Measurements from ENCODE around the gene ABAT.
"Not testable (repeated sequence)": the region's sequence is repeated elsewhere in the genome, so short reads cannot be mapped to it uniquely, and the experiment has no call there.

The ABAT gene

DNA sequence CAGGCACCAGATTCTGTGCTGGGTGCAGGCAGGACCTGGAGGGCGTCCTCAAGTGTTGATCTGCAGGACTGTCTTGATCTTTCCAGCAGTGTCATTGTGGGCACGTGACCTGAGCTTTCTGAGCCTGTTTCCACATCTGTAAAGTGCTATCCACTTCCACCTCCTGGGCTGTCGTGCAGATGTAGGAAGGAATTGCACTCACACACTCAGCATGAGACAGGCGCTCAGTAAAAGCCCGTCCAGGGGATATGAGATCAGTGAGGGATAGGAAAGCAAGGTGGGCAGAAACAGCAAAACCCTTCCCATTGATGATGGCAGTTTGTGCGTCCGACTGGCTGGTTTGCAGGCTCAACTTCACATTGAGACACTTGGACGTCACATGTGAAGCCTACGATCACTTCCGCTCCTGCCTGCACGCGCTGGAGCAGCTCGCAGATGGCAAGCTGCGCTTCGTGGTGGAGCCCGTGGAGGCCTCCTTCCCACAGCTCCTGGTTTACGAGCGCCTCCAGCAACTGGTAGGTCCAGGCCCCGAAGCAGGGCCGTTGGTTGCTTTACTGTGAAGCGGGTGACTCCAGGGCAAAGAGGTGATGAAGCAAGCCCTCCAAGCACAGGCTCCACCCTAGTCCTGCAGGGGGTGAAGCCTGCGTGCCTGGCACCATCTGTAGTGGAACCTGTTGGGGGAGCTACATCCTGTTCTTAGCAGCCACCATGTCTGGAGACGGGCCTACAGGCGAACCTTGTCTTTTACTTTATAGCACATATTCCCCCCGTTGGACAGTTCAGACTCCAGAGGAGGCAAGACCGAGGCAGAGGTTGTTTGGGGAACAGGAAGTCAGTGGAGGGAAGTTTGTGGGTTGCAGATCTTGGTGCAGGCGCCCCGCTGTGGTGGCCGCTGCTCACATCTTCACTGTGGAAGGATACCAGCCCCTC, 29.9 kb upstream of the ABAT start:
- H3K4me1 ChIP-seq (ENCODE audit: insufficient read depth, low read length) = no peaks in the 10 kb centered on the region
- peaks cover 31% of the 10 kb centered on the region for H3K36me3 ChIP-seq (ENCODE audit: insufficient read depth, low read length)
- no peaks in the 10 kb centered on the region for H3K9me3 ChIP-seq (ENCODE audit: control insufficient read depth, insufficient read depth, low read length)
- H3K9ac ChIP-seq (ENCODE audit: low read depth, low read length) = no peak overlapping the region

DNA sequence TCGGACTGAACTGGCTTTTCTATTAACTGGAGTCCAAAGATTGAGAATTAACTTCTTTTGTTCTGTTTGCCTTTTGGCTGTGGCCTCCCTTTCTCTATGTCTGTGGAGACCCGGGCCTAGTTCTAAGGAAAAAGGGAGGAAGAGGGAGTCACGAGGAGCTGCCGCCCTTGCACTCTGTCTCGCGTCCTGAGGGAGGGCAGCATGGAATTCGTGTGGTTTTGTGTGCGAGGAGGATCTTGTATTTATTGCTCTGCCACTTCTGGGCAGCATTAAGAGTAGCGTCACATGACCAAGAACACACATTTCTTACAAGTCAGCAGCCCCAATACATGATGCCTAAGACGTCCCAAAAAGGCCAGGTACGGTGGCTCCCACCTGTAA, 29.3 kb upstream of the ABAT start:
- Histone ChIP-seq H3K9ac (ENCODE audit: low read depth, low read length) (no peak overlapping the region), H3K4me1 (ENCODE audit: insufficient read depth, low read length) (no peaks in the 10 kb centered on the region), H3K36me3 (ENCODE audit: insufficient read depth, low read length) (peaks cover 31% of the 10 kb centered on the region), H3K9me3 (ENCODE audit: control insufficient read depth, insufficient read depth, low read length) (no peaks in the 10 kb centered on the region)

GRCh38 chr16:8645831-8646230, 28.6 kb upstream of the ABAT start:
- Histone ChIP-seq H3K9me3 (ENCODE audit: control insufficient read depth, insufficient read depth, low read length) (no peaks in the 10 kb centered on the region), H3K36me3 (ENCODE audit: insufficient read depth, low read length) (peaks cover 31% of the 10 kb centered on the region), H3K4me1 (ENCODE audit: insufficient read depth, low read length) (no peaks in the 10 kb centered on the region), H3K9ac (ENCODE audit: low read depth, low read length) (no peak overlapping the region)

- no peaks in the 10 kb centered on the region for H3K9me3 ChIP-seq (ENCODE audit: control insufficient read depth, insufficient read depth, low read length)
- peaks cover 31% of the 10 kb centered on the region for H3K36me3 ChIP-seq (ENCODE audit: insufficient read depth, low read length)
- no peak overlapping the region for H3K9ac ChIP-seq (ENCODE audit: low read depth, low read length)
Observed at GRCh38 chr16:8646326-8647053, 27.9 kb upstream of the ABAT start.

DNA sequence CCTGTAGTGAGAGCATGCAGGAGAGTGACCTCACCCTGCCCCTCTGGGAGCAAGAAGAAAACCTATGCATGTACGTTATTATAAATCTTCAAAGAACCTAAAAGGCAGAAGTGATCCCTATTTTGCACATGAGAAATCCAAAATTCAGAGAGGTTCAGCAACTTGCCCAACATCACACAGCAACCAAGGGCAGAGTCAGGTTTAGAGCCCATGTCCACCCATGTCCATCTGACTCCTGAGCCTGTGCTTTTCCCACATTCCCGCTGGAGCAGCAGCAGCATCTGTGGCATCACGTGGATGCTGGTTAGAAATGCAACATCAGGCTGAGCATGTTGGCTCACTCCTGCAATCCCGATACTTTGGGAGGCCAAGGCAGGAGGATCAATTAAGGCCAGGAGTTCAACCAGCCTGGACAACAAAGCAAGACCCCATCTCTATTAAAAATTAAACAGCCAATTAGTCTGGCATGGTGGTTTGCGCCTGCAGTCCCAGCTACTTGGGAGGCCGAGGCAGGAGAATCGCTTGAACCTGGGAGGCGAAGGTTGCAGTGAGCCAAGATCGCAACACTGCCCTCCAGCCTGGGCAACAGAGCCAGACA, 26.6 kb upstream of the ABAT start:
- peaks cover 27% of the 10 kb centered on the region for H3K36me3 ChIP-seq (ENCODE audit: insufficient read depth, low read length)
- no peaks in the 10 kb centered on the region for H3K4me1 ChIP-seq (ENCODE audit: insufficient read depth, low read length)
- H3K9ac ChIP-seq (ENCODE audit: low read depth, low read length) = no peak overlapping the region
- H3K9me3 ChIP-seq (ENCODE audit: control insufficient read depth, insufficient read depth, low read length) = no peaks in the 10 kb centered on the region

More at GRCh38 chr16:8646326-8647053, 27.9 kb upstream of the ABAT start:
- H3K4me1 ChIP-seq (ENCODE audit: insufficient read depth, low read length) = no peaks in the 10 kb centered on the region

DNA sequence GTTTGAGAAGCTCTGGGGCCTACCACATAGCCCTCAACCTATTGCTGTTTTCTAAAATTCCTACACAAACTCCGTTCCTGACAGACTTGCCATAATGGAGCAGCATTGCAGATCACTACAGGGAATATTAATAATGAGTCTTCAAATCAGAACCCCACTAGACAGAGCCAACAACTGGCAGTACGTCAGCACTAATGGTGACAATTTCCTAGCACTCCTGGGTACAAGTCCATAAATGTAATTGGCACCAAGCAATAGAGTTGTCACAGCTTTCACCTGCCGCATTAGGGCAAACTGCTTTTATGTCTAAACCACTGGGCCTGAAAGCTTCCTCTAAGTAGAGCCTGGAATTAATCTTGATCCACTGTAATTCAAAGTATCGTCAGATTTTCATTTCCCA, 25.5 kb upstream of the ABAT start:
- Histone ChIP-seq H3K9me3 (ENCODE audit: control insufficient read depth, insufficient read depth, low read length) (no peaks in the 10 kb centered on the region), H3K4me1 (ENCODE audit: insufficient read depth, low read length) (no peaks in the 10 kb centered on the region), H3K9ac (ENCODE audit: low read depth, low read length) (no peak overlapping the region), H3K36me3 (ENCODE audit: insufficient read depth, low read length) (peaks cover 21% of the 10 kb centered on the region)

DNA sequence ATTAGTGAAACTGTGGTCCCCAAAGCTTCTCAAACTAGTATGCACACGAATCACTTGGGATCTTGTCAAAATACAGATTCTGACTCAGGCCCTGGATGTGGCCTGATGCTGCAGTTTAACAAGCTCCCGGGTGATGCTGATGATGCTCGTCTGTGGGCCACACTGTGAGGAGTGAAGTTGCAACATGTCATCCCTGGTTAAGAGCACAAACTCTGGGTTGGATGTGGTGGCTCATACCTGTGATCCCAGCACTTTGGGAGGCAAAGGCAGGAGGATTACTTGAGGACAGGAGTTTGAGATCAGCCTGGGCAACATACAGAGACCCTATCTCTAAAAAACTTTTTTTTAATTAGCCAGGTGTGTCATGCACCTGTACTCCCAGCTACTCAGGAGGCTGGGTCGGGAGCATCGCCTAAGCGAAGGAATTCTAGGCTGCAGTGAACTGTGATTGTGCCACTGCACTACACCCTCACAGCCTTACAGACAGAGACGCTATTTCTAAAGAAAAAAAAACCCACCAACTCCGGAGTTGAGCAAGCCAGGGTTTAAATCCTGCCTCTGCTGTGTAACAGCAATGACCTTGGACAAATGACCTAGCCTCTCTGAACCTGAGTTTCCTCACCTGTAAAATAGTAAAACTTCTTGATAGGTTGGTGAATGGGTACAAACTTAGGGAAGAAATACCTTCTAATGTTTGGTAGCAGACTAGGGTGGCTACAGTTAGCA, 24.4 kb upstream of the ABAT start:
- Histone ChIP-seq H3K9ac (ENCODE audit: low read depth, low read length) (no peak overlapping the region), H3K36me3 (ENCODE audit: insufficient read depth, low read length) (peaks cover 11% of the 10 kb centered on the region), H3K9me3 (ENCODE audit: control insufficient read depth, insufficient read depth, low read length) (no peaks in the 10 kb centered on the region), H3K4me1 (ENCODE audit: insufficient read depth, low read length) (no peaks in the 10 kb centered on the region)

DNA sequence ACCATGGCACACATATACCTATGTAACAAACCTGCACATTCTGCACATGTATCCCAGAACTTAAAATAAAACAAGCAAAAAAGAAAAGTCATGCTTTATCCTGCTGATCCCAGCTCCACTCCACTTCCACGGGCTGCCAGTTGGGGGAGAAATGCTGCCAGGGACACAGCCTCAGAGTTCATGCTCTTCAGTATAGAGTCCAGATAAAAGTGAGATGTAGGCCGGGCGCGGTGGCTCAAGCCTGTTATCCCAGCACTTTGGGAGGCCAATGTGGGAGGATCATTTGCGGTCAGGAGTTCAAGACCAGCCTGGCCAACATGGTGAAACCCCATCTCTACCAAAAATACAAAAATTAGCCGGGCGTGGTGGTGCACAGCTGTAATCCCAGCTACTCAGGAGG, 22.5 kb upstream of the ABAT start:
- not testable (repeated sequence) for H3K4me1 ChIP-seq (ENCODE audit: insufficient read depth, low read length); H3K9ac ChIP-seq (ENCODE audit: low read depth, low read length); H3K36me3 ChIP-seq (ENCODE audit: insufficient read depth, low read length); H3K9me3 ChIP-seq (ENCODE audit: control insufficient read depth, insufficient read depth, low read length)

DNA sequence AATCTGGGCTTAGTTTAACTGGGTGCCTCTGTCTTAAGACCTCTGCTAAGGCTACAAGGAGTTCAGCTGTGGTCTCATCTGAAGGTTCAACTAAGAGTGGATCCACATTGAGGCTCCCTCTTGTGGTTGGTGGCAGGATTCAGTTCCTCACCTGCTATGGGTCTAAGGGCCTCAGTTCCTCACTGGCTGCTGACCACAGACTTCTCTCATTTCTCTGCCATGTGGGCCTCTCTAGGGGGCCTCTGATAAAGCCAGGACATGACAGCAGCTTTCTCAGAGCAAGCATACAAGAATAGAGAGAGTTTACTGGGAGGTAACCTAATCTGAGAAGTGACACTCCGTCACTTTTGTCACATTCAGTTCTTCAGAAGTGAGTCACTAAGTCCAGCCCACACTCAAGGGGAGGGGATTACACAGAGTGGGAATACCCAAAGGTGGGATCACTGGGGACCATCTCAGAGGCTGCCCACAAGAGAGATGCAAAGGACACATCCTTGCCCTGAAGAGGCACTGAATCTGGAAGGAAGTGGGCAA, 19.2 kb upstream of the ABAT start:
- Histone ChIP-seq H3K9me3 (ENCODE audit: control insufficient read depth, insufficient read depth, low read length) (no peaks in the 10 kb centered on the region), H3K36me3 (ENCODE audit: insufficient read depth, low read length) (no peaks in the 10 kb centered on the region; the same call in 1 of the 2 replicates), H3K4me1 (ENCODE audit: insufficient read depth, low read length) (no peaks in the 10 kb centered on the region), H3K9ac (ENCODE audit: low read depth, low read length) (no peak overlapping the region)

DNA sequence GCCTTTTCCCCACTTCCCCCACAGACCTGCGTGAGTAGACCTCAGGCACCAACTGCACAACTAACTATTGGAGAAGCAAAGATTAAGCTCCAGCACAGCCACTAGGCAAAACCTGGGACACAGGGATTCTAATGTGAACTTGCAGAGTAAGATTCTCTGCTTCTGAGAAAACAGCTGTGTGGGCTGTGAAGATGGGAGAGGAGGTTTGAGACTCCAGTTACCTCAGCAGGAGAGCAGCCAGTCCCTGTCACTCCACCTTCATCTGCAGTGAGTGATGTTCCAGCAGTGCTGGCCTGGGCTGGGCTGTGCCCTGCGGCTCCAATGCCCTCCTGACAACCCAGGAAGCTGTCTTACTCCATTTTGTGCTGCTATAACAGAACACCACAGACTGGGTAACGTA, 18.0 kb upstream of the ABAT start:
- no peak overlapping the region for H3K9ac ChIP-seq (ENCODE audit: low read depth, low read length)
- no peaks in the 10 kb centered on the region for H3K9me3 ChIP-seq (ENCODE audit: control insufficient read depth, insufficient read depth, low read length)
- no peaks in the 10 kb centered on the region for H3K4me1 ChIP-seq (ENCODE audit: insufficient read depth, low read length)
- H3K36me3 ChIP-seq (ENCODE audit: insufficient read depth, low read length) = no peaks in the 10 kb centered on the region; the same call in 1 of the 2 replicates

GRCh38 chr16:8660841-8661301, 13.5 kb upstream of the ABAT start:
- Histone ChIP-seq H3K9ac (ENCODE audit: low read depth, low read length) (no peak overlapping the region), H3K9me3 (ENCODE audit: control insufficient read depth, insufficient read depth, low read length) (no peaks in the 10 kb centered on the region), H3K4me1 (ENCODE audit: insufficient read depth, low read length) (peaks cover 9% of the 10 kb centered on the region; the same call in 1 of the 2 replicates), H3K36me3 (ENCODE audit: insufficient read depth, low read length) (no peaks in the 10 kb centered on the region; the same call in 1 of the 2 replicates)

DNA sequence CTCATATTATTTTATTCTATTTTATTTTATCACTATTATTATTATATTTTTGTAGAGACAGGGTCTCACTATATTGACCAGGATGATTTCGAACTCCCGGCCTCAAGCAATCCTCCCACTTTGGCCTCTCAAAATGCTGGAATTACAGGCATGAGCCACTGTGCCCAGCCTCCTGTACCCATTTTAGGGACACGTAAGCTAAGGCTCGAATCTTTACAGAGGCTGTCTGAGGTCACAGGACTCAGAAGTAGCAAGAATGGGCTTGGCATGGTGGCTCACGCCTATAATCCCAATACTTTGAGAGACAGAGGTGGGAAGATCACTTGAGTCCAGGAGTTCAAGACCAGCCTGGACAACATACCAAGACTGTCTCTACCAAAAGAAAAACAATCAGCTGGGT, 12.7 kb upstream of the ABAT start:
- Histone ChIP-seq H3K4me1 (ENCODE audit: insufficient read depth, low read length) (peaks cover 11% of the 10 kb centered on the region; the same call in 1 of the 2 replicates), H3K9me3 (ENCODE audit: control insufficient read depth, insufficient read depth, low read length) (no peaks in the 10 kb centered on the region), H3K9ac (ENCODE audit: low read depth, low read length) (no peak overlapping the region), H3K36me3 (ENCODE audit: insufficient read depth, low read length) (no peaks in the 10 kb centered on the region; the same call in 1 of the 2 replicates)

GRCh38 chr16:8663192-8664089, 11.0 kb upstream of the ABAT start:
- Histone ChIP-seq H3K4me1 (ENCODE audit: insufficient read depth, low read length) (peaks cover 11% of the 10 kb centered on the region; the same call in 1 of the 2 replicates), H3K9me3 (ENCODE audit: control insufficient read depth, insufficient read depth, low read length) (no peaks in the 10 kb centered on the region), H3K36me3 (ENCODE audit: insufficient read depth, low read length) (no peaks in the 10 kb centered on the region), H3K9ac (ENCODE audit: low read depth, low read length) (no peak overlapping the region)

Measured in ES-I3 (cell line).